Activated naive CD4-positive, alpha-beta T cell treated with anti-CD3 and anti-CD28 coated beads, Interleukin-2, amount 50 U/mL, for 72 hours (primary cell): ENCODE measurements around the gene RP2. TPM values are rescaled to one million over a fixed set of nuclear protein-coding genes. Genes with fewer than 3 reads are reported as not detected.
A peak's percentile ranks its signal among the peaks of the same experiment; 100 is the strongest.

Experiments used
- ATAC-seq, 2 donors: fragments of 150-1000 bp; cut with Tn5 transposase; 2 replicates each; pipeline ENCODE4 v1.10.0; 2021; ENCODE audit warnings: mild to moderate bottlenecking in 2 of 2, moderate library complexity in 2 of 2
- DNase-seq, 2 donors: peaks; one replicate each; pipeline ENCODE4 v3.0.0; 2021 to 2022; ENCODE audit warnings: low spot score in 2 of 2
- H3K27ac Mint-ChIP-seq, 2 donors: one replicate each; pipeline ENCODE4 v1.8.0; 2022; ENCODE audit warnings: mild to moderate bottlenecking in 2 of 2, mixed read lengths in 2 of 2
- H3K36me3 Mint-ChIP-seq, 2 donors: one replicate each; pipeline ENCODE4 v1.8.0; 2022; ENCODE audit warnings: mixed read lengths in 2 of 2
- H3K9me3 Mint-ChIP-seq, 2 donors: one replicate each; pipeline ENCODE4 v1.8.0; 2022; ENCODE audit warnings: mixed read lengths in 2 of 2
- total RNA-seq, 2 donors: library from RNA; stranded (reverse); gene quantifications; one replicate each; pipeline ENCODE4 v1.2.3, GENCODE V29; 2022

RP2 gene
- total RNA-seq, 2 donors from 2014 or later = 5.2 to 6.6 TPM

DNA sequence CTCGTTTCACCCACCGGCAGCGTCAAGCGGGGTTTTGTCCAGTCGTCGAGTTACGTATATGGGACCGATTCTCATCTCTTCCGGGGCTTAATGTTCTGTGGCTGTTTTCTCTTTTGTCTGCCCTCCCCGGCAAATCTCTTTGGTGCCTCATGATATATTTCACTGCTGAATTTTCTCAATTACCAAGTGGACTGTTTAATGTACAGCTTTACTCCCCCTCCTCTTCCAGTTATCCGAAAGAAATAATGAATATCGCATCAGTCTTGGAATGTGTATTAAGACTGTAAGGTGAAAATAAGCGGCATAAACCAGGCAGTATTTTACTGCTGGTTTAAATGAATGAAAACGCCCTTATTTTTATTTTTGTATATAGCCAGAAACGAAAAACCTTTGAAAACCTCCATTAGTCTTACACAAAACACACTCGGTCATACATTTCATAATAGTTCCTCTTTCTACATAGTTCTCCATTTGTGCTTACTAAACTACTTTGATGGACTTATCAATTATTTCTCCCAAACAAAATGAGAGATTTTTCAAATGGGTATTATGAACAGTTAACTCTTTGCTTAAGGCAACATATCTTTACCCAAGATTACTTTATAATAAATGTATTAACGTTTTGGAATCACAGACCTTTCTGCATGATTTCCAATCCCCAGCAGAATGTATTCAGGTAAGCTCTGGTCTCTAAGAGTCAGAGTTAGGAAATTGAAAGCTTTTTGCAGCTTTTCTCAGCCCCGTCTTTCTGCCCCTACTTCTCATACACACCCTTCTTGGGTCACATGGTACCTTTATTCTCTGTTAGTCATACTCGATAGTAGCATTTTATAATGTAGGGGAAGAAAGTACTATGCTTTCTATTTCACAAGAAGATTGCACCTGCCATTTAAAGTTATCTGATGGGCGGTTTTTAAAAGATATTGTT, 979 bp downstream of the RP2 start:
- Mint-ChIP-seq H3K9me3 (no peaks in the 10 kb centered on the region), H3K36me3 (peaks cover 0 to 4% of the 10 kb centered on the region in 2 donors), H3K27ac (peak overlapping the region; percentile 95 to 97)
- ATAC-seq = peak; percentile 49 to 56
- no peak for DNase-seq

DNA sequence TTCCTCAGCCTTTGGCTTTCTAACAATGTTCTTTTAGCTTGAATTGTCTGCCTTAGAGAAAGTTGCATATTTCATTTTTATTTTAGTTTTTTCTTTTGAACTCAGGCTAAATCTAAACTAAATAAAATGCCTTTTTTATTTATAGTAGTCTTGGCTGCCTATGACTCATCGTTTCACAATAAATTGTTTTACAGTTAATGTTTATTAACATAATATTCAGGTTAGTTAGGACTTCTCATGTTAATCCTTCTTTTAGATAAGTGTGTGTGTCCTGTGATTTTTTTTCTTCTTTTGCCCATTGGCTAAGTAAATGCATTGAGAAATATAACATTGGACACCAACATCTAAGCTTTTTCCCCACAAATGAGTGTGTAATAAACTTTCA, 1.6 kb downstream of the RP2 start:
- H3K27ac Mint-ChIP-seq = no peak overlapping the region
- ATAC-seq (no peak), DNase-seq (no peak)
- H3K9me3 Mint-ChIP-seq = no peaks in the 10 kb centered on the region
- peaks cover 0 to 4% of the 10 kb centered on the region in 2 donors for H3K36me3 Mint-ChIP-seq

DNA sequence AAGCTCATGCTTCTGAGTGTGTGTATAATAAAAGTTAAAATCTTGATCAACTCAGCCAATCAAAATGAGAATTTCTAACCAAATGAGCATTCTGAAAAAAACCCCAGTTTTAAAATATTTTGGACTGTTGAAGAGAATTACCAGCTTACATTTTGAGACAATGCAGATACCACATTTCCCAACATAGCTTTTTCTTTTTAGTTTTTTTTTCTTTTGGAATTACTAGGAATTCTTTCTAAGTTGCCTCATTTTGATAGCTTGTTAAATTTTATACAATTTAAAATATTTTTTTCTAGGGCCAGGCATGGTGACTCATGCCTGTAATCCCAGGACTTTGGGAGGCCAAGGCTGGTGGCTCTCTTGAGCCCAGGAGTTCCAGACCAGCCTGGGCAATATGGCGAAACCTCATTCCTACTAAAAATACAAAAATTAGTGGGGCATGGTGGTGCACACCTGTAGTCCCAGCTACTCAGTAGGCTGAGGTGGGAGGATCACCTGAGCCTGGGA, 2.2 kb downstream of the RP2 start:
- H3K27ac Mint-ChIP-seq = no peak overlapping the region
- H3K36me3 Mint-ChIP-seq = peaks cover 0 to 4% of the 10 kb centered on the region in 2 donors
- DNase-seq (no peak), ATAC-seq (no peak)
- no peaks in the 10 kb centered on the region for H3K9me3 Mint-ChIP-seq

DNA sequence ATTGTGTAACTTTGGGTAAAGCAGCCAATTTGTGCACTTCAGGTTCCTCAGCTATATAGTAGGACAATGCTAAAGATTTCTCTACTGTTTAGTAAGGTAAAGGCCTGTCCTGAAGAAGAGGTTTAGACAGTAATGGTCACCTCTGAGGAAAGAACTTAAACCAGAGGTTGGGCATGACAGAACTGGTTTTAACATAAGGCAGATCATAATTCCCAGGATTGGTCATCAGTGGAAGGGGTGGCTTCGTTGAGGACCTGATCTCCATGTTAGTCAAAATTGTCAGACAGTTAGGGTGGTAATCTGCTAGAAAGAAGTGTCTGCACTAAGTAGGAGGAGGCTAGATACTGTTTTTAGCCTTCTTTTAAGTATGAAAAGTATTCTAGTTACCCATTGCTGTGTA, 4.1 kb downstream of the RP2 start:
- Mint-ChIP-seq H3K27ac (no peak overlapping the region), H3K9me3 (no peaks in the 10 kb centered on the region), H3K36me3 (peaks cover 0 to 4% of the 10 kb centered on the region in 2 donors)
- ATAC-seq = no peak
- no peak for DNase-seq

DNA sequence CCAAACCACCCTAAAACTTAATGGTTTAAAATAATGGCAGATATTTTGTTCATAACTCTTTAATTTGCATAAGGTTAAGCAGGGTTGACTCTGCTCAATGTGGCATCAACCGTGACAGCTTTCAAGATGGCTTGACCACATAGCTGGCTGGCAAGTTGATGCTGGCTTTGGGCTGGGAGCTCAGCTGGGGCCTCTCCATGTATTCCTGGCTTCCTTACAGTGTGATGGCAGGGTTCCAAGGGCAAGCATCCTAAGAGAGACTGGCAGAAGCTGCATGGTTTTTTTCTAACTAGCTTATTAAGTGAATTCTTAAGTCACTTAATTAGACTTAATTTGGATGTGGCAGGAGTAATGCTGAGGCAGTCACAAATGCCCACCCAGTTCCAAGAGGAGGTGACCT, 4.5 kb downstream of the RP2 start:
- peaks cover 0 to 4% of the 10 kb centered on the region in 2 donors for H3K36me3 Mint-ChIP-seq
- no peaks in the 10 kb centered on the region for H3K9me3 Mint-ChIP-seq
- no peak overlapping the region for H3K27ac Mint-ChIP-seq
- no peak for DNase-seq
- no peak for ATAC-seq

DNA sequence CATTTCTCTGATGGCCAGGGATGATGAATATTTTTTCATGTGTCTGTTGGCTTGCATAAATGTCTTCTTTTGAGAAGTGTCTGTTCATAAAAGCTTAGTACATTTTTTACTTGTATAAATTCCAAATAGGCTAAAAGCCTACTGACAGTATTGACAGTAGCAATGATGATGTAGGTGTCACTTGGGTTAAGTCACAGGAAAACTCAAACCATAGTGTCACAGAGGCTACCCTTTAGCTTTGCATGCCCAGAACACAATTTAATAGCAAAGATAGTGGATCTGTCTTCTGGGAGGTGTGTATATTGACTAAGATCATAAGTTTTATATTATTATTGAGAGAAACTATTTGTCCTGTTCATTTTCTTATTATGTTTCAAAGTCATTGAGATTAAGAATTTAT, 8.1 kb downstream of the RP2 start:
- no peak overlapping the region for H3K27ac Mint-ChIP-seq
- no peaks in the 10 kb centered on the region for H3K36me3 Mint-ChIP-seq
- no peak for ATAC-seq

DNA sequence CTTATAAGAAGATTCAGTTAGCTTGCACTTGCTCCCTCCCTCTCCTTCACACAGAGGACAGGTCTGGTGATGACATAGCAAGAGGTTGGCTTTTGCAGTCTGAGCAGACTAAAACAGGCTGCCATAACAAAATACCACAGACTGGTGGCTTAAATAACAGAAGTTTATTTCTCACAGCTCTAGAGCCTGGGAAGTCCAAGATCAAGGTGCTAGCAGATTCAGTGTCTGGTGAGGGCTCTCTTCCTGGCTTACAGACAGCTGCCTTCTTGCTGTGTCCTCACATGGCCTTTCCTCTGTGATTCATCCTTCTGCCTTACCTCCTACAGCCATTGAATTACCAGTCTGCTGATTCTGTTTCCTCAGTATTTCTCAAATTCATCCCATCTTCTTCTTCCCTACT, 13.1 kb downstream of the RP2 start:
- Mint-ChIP-seq H3K36me3 (peaks cover 0 to 5% of the 10 kb centered on the region in 2 donors), H3K27ac (no peak overlapping the region), H3K9me3 (no peaks in the 10 kb centered on the region)
- no peak for DNase-seq
- ATAC-seq = no peak

More for the DNA sequence above, 8.1 kb downstream of the RP2 start:
- DNase-seq = no peak
- H3K9me3 Mint-ChIP-seq = no peaks in the 10 kb centered on the region

DNA sequence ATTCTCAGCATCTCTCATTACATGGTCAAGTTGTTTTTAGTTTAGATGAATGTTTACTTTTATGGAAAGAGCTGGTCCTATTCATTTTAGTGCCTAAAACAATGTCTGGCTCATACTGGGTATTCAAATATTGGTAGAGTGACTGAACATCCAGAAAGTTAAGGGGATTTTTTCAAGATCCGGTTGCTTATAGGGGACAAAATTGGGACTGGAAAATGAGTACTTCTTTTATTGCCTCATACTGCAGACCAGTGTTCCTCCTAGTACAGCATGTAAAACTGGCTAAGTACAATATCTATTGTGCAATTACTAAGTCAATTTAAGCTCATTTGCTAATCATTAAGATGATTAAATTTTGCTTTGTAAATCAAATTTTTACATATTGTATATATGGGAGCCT, 13.9 kb downstream of the RP2 start:
- no peak for ATAC-seq
- Mint-ChIP-seq H3K36me3 (peaks cover 0 to 5% of the 10 kb centered on the region in 2 donors), H3K9me3 (no peaks in the 10 kb centered on the region), H3K27ac (no peak overlapping the region)
- DNase-seq = no peak

DNA sequence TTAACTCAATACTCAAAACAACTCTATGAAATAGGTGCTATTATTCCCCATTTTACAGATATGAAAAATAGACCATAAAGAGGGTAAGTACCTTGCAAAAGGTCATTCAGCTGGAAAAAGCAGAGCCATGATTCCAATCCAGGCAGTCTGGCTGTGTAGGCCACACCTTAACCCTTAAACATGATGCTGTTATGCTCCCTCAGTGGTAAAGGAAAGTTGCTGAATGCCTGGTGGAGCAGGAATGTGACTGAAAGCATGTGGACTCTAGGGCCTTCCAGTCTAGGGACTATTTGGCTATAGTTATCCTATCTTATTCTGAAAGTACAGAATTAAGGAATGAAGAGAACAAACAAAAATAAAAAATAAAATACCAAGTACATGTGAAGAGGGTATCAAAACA, 19.6 kb downstream of the RP2 start:
- Mint-ChIP-seq H3K9me3 (no peaks in the 10 kb centered on the region), H3K27ac (no peak overlapping the region), H3K36me3 (peaks cover 0 to 7% of the 10 kb centered on the region in 2 donors)
- ATAC-seq (no peak), DNase-seq (no peak)

DNA sequence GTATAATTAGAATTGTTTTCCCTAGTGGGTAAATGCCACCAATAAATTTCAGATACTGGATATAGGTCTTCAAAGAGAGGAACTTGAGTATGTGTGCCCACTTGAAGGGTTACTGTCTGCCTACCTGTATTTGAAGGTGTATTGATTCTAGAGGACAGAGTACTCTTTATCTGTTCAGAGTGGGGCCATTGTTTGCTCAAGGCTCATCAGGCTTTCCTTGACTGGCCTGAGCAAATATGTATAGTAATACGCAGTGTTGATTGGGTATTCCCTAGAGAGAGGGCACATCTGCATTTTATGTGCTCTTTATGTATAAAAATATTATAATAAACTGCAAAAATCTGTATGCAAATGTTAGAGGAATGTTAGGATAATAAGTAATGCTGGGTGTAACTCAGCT, 23.7 kb downstream of the RP2 start:
- no peak for ATAC-seq
- no peak overlapping the region for H3K27ac Mint-ChIP-seq
- H3K9me3 Mint-ChIP-seq = no peaks in the 10 kb centered on the region
- H3K36me3 Mint-ChIP-seq = peaks cover 0 to 4% of the 10 kb centered on the region in 2 donors
- DNase-seq = no peak

DNA sequence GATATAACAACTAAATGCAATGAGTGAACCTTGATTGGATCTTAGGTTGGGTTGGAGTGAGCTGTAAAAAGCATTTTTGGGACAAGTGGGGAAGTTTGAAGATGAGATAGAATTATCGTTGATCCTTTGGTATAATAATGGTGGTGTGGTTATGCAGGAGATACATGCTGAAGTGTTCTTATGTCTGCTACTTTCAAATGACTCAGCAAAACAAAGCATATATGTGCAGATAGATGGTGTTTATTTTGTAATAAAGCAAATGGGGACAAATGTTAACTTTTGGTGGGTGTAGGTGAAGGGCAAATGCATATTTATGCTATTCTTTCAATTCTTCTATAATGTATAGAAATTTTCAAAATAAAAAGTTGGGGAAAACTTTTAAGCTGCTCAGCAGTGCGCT, 26.2 kb downstream of the RP2 start:
- ATAC-seq (no peak), DNase-seq (no peak)
- no peaks in the 10 kb centered on the region for H3K9me3 Mint-ChIP-seq
- peak overlapping the region in 1 of 2 donors; percentile 62 for H3K27ac Mint-ChIP-seq
- H3K36me3 Mint-ChIP-seq = peaks cover 0 to 4% of the 10 kb centered on the region in 2 donors

DNA sequence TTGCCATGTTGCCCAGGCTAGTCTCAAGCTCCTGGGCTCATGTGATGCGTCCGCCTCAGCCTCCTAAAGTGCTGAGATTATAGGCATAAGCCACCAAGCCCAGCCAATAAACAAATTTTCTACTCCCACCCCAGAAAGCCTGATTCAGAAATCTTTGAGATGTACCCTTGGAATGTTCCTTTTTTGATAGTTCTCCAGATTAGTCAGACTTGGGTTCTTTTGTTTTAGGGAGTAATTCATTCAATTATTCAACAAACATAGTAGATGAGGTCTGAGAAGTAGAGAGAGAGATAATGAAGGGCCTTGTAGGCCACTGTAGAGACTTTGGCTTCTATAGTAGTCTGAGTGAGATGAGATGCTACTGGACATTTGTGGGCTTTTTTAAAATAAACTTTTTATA, 27.8 kb downstream of the RP2 start:
- Mint-ChIP-seq H3K36me3 (peaks cover 0 to 4% of the 10 kb centered on the region in 2 donors), H3K27ac (no peak overlapping the region), H3K9me3 (no peaks in the 10 kb centered on the region)
- ATAC-seq = no peak
- DNase-seq = no peak

DNA sequence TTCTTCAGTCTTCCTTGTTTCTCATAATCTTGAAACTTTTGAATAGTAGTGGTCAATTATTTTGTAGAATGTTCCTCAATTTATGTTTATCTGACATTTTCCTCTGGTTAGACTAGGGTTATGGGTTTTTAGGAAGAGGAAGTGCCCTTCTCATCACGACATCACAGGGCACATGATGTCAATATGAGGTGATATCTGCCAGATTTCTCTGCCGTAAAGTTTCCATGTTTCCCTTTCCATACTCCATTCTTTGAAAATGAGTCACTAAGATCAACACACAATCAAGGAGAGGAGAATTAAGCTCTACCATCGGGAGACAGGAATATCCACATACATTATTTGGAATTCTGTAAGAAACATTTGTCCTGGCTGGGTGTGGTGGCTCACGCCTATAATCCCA, 28.4 kb downstream of the RP2 start:
- Mint-ChIP-seq H3K36me3 (peaks cover 0 to 4% of the 10 kb centered on the region in 2 donors), H3K9me3 (no peaks in the 10 kb centered on the region), H3K27ac (no peak overlapping the region)
- no peak for ATAC-seq
- no peak for DNase-seq

DNA sequence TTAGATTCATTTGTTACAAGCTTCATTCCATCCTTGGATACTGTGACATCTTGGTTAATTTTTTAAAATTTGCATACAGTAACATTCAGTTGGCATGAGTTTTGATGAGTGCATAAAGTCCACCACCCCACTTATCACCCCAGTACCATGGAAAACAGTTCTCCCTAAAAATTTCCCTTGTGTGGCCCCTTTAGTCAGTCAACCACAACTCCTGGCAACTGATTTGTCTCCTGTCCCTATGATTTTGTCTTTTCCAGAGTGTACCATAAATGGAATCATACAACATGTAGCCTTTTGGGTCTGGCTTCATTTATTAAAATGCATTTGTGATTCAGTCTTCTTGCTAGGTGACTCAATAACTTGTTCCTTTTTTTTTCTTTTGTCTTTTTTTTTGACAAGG, 29.9 kb downstream of the RP2 start:
- ATAC-seq (no peak), DNase-seq (no peak)
- no peaks in the 10 kb centered on the region for H3K36me3 Mint-ChIP-seq
- no peaks in the 10 kb centered on the region for H3K9me3 Mint-ChIP-seq
- no peak overlapping the region for H3K27ac Mint-ChIP-seq

DNA sequence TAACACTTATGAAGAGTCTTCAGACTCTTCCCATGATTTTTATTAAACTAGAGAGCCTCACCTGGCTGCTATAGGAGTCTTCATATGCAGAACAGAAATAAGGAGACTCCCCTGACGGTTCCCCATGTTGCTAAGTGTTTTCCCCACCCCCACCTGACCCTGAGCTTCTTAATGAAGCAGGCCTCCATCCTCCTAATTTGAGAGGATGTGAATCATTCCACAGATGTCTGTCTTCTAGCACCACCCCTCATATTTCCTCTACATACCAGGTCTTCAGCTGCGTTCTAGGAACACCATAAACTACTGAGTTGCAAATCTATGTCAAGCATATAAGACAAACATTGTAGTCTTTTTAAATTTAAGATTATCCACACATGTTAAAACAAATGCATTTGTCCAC, 36.9 kb downstream of the RP2 start:
- ATAC-seq (no peak), DNase-seq (no peak)
- H3K36me3 Mint-ChIP-seq = no peaks in the 10 kb centered on the region
- no peak overlapping the region for H3K27ac Mint-ChIP-seq
- no peaks in the 10 kb centered on the region for H3K9me3 Mint-ChIP-seq

DNA sequence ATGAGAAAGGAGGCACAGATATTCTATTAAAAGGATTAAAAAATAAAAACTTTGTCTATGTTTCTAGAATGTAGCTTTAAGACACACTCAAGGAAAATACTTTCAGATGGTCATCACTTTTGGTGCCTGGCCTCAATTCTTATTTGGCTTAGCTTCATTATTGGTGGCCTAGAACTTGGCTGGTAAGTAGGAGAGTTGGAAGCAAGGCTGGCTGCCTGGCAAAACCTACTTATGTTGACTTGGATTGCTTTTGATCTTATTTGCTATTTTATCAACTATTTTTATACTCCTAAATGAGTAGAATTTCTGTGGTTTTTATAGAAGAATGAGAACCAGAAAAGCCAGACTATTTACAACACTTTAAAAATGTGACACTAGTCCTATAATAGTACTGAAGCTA, 40.1 kb downstream of the RP2 start:
- ATAC-seq (no peak), DNase-seq (no peak)
- no peaks in the 10 kb centered on the region for H3K9me3 Mint-ChIP-seq
- H3K27ac Mint-ChIP-seq = no peak overlapping the region
- no peaks in the 10 kb centered on the region for H3K36me3 Mint-ChIP-seq

DNA sequence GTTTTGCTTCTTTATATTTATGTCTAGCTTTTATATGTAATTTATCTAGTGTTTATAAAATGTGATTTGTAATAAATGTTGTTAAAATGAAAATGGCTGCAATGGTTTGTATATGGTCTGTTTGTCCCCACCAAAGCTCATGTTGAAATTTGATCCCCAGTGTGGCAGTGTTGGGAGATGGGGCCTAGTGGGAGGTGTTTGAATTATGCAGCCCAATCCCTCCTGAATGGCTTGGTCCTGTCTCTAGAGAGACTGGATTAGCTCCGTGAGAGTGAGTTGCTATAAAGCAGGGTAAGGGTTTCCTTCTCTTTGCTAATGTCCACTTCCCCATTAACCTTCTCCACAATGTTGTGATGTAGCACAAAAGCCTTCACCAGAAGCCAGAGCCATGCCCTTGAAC, 45.4 kb downstream of the RP2 start:
- Mint-ChIP-seq H3K27ac (no peak overlapping the region), H3K36me3 (no peaks in the 10 kb centered on the region), H3K9me3 (no peaks in the 10 kb centered on the region)
- no peak for DNase-seq
- no peak for ATAC-seq

DNA sequence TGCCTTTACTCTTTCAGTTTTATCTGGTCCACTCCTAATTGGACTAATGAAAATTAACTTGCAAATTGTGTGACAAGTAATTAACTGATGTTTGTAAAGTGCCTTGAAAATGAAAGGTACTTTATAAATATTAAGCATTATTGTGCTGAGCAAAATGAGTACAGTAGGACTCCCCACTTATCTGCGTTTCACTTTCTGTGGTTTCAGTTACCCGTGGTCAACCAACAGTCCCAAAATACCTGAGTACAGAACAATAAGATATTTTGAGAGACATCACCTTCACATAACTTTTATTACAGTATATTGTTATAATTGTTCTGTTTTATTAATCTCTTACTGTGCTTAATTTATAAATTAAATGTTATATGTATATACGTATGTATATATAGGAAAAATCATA, 48.0 kb downstream of the RP2 start:
- no peaks in the 10 kb centered on the region for H3K36me3 Mint-ChIP-seq
- no peaks in the 10 kb centered on the region for H3K9me3 Mint-ChIP-seq
- no peak overlapping the region for H3K27ac Mint-ChIP-seq
- ATAC-seq (no peak), DNase-seq (no peak)
